HG03575 (cell line): Measurements from ENCODE around the gene KCNIP1.

Source experiments
- ATAC-seq: cut with Tn5 transposase; IDR thresholded peaks from one replicate; pipeline ENCODE4 v1.9.1; 2021; ENCODE audit not compliant: unreplicated experiment, insufficient number of reproducible peaks, low FRiP score; ENCODE audit errors: extremely low read depth

KCNIP1 gene

DNA sequence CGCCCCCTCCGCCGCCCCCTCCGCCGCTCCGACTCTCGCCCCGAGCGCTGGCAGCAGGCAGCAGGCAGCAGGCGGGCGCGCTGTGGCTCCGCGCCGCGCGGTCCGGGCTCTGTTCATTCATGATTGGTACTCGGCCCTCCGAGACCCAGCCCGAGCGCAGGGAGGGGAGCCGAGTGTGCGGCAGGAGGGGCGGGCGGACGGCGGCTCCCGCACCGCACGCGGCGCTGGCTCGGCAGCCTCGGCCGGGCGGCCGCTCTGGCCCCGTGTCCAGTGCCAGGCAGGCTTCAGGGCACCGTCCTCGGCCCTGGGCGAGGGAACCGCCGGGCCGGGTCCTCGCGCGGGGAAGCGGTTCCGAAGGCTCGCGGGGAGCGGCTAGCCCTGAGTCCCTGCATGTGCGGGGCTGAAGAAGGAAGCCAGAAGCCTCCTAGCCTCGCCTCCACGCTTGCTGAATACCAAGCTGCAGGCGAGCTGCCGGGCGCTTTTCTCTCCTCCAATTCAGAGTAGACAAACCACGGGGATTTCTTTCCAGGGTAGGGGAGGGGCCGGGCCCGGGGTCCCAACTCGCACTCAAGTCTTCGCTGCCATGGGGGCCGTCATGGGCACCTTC is at the start of gene KCNIP1:
Gene KCNIP1 (plus strand): TSS at position 31 of the 607 bp plus-strand sequence.
- ATAC-seq = no peak

DNA sequence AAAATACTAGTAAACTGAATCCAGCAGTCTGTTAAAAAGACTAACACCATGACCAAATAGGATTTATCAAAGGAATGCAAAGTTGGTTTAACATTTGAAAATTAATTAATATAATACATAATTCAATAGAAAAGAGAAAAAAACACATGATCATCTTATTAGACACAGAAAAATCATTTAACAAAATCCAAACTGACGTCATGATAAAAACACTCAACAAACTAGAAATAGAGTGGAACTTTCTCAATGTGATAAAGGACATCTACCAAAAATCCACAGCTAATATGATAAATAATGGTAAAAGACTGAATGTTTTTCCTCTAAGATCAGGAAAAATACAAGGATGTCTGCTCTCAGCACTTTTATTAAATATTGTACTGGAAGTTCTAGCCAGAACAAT is 40.4 kb upstream of the KCNIP1 start:
- ATAC-seq = no peak

DNA sequence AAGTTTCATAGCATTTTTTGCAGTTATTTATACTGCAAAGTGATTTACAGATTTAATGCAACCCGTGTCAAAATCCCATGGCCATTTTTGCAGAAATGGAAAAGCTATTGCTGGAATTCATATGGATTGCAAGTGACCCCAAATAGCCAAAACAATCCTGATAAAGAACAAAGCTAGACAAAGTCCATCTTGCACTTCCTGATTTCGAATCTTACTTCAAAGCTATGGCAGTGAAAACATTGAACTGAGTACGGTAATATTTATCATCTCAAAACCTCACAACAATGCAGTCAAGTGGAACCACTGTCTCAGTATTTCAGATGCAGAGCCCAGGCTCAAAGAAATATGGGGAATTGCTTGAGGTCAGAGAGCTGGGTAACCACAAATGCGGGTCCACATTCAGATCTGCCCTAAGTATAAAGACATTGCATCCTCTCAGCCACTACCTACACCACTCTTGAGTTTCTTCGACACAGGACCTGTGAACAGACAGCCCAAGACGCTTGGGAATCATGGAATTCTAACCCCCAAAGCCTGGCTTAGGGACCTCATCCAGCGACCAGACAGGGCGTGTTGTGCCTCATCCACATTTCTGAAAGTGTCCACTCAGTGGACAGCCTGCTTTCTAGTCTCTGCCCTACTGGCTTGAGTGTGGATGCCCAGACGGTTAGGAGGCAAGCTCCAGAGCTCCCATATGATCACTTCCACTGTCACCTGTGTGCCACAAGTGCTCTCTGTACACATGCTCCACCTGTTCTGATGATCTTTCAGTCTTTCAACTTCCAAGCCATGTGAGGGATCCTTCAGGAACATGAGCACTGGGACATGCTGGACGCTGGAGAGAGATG is 39.3 kb upstream of the KCNIP1 start:
- no peak for ATAC-seq

DNA sequence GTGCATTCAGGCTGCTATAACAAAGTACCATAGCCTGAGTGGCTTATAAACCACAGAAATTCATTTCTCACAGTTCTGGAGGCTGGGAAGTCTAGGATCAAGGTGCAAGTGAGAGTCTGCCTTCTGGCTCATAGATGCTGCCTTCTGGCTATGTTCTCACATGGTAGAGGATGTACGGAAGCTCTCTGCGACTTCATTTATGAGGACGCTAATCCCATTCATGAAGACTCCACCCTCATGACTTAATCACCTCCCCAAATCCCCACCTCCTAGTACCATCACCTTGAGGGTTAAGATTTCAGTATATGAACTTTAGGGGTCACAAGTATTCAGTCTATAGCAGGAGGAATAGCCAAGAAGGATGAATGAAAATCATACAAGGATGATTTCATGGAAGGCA is 37.3 kb upstream of the KCNIP1 start:
- no peak for ATAC-seq

DNA sequence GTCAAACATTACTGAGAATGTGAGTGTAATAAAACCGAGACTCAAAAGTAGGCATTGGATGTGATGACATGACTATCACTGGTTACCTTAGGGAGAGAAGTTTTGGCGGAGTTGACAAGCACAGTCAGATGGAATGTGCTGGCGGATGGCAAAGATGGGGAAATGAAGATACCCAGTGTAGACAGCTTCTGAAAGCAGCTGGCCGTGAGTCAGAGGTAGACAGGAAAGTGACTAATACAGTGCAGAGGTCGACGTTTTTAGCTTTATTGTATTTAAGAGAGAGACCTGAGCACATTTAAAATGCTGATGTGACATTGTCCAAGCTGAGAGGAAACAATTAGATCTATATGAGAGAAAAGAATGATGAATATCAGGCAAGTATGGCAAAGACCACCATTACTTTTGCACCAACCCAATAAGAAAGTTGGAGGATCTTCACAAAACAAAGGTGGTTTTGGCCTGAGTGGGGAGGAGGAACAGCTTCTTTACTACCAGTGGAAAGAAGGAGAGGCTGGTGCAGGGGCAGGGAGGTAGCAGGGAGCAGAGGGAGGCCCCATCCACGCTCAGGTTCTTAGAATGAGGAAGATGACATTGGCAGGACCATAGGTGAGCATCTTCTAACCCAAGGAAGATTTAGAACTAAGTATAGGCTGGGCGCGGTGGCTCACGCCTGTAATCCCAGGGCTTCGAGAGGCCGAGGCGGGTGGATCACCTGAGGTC is 36.7 kb upstream of the KCNIP1 start:
- no peak for ATAC-seq

DNA sequence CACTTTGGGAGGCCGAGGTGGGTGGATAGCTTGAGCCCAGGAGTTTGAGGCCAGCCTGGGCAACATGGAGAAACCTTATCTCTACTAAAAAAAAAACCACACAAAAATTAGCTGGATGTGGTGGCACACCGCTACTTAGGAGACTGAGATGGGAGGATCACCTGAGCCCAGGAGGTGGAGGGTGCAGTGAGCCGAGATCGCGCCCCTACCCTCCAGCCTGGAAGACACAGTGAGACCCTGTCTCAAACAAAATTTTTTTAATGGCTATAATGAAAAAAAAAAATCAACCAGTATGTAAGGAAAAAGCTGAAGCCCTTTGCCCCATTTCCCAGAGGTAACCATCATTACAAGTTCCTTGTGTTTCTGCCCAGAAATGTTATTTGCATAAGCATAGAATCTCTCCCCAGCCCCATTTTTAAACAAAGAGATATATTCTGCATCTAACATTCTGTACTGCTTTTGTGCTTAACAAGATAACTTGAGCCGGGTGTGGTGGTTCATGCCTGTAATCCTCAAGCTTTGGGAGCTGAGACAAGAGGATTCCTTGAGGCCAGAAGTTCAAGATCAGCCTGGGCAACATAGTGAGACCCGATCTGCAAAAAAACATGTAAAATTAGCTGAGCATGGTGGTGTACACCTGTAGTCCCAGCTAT is 35.1 kb upstream of the KCNIP1 start:
- ATAC-seq = no peak

DNA sequence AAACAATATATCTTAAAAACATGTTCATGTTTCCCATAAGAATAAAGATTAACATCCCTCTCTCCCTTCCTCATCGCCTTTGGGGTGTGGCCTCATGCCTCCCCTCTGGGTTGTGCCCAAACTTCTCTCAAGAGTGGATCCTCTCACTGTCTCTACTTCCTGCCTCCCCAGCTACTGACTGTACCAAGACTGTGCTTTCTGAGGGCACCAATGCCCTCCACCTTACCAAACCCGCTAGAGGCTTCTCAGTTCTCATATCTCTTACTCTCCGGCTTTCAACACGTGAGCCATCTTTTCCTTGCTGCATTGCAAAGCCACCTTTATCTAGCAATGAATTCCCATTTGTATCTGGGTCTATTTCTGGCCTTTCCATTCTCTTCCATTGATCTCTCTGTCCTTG is 34.4 kb upstream of the KCNIP1 start:
- no peak for ATAC-seq

DNA sequence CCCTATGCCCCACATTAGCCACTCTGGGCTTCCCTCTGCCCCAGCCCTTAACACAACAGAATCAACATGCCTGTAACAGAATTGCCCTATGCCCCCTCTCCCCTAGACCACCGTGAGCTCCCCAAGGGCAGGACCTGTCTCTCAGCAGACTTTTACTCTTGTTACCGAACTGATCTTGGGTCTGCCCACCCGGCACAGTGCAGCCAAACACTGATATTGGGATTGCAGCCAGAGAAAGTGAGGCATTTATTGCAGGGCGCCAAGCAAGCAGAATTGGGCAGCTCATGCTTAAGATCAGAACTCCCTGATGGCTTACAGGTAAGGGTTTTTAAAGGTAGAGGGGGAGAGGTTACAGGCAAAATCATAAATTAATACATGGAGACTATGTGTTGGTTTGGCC is 33.5 kb upstream of the KCNIP1 start:
- no peak for ATAC-seq

DNA sequence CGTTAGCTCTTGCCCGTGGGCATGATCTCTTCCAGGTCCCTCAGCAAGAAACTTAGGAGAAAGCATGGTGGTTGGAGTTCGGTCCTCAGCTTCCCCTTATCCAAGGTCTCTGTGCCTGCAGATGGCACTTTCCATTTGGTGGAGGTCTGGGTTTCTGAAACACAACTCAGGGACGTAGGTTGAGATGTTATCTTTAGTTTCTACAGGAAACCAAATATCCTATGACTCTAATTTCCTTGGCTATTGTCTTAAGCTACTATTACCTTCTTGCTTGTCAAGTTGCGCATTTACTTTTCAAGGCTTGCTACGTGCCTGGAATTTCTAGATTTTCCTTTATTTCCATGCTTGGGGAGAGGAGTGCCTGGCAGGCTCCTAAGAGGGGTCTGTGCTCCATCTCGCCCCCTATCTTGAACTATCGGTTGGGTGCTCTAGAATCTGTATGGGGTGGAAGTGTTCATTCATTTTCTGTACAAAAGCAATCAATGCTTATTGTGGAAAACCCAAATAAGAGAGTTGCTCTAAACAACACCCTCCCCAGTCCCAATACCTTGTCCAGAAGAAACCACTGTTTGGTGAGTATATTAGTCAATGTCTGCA is 32.9 kb upstream of the KCNIP1 start:
- ATAC-seq = no peak

DNA sequence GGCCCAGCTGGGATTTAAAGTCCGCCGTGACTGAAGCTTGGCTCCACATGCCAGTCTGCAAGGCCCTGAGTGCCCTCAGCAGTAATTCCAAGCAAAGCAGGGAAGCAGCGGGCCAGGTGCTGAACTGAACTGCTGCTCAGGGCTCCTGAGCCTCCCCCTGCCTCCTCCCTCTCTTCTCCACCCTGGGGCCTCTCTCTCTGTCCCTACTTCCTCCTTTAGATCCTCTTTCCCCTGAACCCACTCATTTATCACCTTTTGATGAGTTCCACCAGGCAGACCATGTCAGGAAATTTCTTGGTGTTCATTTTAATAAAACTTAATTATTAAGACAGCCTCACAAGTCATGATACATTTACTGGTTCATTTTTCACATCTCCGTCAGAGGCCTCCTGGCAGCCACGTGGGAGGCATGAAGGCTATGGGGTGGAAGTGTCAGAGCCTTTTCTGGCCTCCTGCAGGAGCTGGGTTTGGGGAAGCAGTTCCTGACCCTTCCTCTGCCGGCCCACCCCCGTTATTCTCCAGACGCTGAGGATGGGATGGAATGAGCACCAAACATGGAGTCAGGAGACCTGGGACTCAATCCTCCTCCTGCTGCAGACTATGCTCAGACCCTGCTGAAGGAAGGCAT is 32.2 kb upstream of the KCNIP1 start:
- no peak for ATAC-seq

DNA sequence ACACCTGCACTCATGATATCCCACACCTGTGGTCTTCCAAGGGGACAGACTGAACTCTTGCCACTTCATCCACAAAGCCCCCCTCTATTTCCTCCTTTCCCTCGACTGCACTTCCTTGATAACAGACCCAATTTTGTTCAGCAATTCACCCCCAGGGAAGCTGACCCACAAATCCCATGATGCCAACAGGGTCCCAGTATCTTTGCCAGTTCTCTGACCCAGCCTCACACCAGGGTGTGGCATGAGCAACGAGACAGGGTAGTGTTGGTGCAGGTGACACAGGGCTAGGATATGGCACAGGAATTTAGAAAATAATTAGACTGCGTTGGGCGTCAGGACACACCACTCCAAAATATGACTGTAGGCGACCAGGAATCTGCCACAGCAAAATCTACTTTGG is 30.2 kb upstream of the KCNIP1 start:
- no peak for ATAC-seq

DNA sequence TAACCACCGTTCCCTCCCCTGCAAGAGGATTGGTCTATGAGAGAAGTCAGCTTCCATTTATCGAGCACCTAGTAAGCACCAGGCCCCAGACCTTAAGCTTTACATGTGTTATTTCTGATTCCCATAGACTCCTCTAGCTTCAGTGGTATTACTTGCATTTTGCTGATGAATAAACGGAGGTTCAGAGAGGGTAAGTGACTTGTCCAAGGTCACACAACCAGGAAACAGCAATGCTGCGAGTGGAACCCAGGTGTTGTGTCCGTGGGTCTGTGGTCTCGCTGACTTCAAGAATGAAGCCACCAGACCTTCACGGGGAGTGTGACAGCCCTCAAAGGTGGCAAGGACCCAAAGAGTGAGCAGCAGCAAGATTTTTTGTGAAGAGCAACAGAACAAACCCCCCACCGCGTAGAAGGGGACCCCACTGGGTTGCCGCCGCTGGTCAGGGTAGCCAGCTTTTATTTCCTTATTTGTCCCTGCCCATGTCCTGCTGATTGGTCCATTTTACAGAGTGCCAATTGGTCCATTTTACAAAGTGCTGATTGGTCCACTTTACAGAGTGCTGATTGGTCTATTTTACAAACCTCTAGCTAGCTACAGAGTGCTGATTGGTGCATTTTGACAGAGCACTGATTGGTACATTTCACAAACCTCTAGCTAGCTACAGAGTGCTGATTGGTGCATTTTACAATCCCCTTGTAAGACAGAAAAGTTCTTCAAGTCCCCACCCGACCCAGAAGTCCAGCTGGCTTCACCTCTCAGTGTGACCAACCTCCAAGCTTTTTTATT is 29.1 kb upstream of the KCNIP1 start:
- no peak for ATAC-seq

DNA sequence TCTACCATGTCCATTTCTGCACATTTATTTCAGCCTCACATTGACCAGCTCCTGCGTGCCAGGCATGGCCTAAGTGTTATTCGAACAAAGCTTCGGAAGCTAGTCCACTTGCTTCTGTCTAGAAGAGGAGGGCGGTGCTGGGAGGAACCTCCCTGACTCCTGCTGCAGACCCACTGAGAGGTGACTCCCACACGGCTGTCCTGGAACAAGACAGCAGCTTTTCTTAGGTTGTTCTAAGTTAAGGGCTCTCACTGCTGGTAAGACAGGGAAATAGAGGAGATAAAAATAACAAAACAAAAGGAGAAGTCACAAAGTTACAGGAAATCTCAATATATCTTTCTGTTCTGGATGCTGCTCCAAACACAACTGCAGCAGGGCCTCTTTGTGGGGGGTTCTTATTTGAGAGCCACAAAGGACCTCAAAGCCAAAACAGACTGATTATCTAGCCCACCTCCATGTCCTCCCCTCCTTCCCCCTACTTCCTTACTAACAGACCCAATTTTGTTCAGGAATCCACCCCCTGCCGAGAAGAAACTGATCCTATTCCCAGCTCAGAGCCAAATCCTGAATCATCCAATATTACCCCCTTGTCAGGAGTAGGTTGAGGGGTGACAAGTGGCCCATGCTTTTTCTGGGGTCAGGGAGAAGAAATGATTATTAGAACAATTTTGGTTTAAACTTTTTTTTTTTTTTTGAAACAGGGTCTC is 28.4 kb upstream of the KCNIP1 start:
- ATAC-seq = no peak

DNA sequence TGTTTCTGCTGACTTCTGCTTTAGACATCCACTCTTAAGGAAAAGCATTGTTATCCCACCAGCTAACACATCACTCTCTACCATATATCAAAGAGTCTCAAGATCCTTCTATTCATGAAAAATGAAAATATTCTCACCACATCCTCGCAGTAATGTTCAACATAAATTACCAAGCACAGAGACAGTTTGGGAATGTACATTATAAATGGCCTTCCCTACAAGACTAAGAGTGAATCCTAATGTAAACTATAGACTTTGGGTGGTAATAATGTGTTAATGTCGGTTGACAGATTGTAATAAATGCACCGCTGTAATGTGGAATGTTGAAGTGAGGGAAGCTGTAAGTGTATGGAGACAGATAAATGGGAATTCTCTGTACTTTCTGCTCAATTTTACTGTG is 27.1 kb upstream of the KCNIP1 start:
- ATAC-seq = no peak

DNA sequence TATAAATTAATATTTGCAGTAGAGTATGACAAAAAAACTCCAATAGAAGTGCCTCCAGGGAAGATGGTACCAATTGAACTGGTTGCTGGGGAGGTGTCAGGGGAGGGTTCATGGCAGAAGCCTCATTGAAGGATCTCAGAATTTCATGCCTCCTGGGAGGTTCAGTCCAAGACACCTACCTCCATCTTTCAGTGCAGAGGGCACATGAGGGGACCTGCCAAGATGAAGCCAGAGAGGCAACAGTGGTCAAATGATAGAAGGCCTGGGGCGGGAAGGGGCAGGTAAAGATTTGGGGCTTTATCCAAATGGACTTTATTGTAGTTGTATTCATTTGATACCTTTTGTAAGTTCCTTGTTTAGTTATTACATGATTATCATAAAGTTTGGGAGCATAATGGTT is 25.9 kb upstream of the KCNIP1 start:
- ATAC-seq = no peak

DNA sequence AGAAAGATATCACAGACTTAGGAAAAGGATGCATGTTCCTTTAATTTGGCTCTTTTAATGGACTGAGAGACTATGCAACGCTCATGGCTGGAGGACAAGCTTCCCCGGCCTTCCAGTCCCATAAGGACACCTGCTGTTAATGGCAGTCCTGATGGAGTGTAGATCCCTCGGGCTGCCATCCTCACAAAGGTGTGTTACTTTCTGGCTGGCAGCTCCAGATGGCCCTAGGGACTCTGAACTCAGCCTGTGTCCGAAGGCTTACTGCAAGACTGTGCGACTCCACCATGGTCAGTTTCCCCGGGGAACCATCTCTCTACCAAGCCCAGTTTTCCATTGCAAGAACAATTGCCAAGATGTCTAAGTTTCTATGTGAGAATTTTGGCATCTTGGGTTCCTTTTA is 25.5 kb upstream of the KCNIP1 start:
- no peak for ATAC-seq

DNA sequence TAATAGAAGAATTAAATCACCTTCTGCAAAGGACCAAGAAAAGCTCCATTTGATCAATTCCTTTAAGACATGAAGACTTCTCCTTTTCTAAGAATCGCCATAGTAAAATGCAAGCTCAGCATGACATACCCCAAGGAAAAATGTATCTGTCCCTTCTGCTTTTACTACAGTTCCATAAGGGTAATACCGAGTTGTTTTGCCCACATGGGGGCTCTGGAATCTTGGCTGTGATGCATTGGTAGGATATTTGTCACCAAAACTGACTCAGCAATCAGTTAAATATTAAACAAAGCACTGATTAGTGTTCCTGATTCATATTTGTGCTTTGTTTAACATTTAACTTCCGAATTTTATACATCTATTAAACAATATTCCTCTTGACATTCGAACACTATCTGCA is 24.3 kb upstream of the KCNIP1 start:
- no peak for ATAC-seq

DNA sequence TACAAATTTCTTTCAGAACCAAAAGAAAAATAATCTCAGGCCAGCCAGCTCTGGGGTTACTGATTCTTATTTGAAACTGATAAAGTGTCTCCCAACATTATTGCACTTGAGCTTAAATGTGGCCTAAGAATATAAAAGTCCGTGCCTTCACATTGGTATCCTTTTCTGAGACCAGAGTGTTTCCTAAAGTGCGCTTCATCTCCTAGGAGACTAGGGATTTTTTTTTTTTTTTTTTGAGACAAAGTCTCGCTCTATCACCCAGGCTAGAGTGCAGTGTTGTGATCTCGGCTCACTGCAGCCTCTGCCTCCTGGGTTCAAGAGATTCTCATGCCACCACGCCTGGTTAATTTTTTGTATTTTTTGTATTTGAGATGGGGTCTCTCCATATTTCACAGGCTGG is 23.6 kb upstream of the KCNIP1 start:
- ATAC-seq = no peak
